Osteoblast (primary cell): ENCODE measurements around the gene EPHA8. TPM values are rescaled to one million over a fixed set of nuclear protein-coding genes. Genes with fewer than 3 reads are reported as not detected.

Experiments
- DNase-seq: peaks from one replicate; pipeline ENCODE4 v3.0.0; 2011; ENCODE audit warnings: low spot score, mixed read lengths; ENCODE audit not compliant: insufficient read length; ENCODE audit errors: missing footprints
- H2AFZ ChIP-seq: 2 replicates; pipeline ENCODE4 v1.6.0; 2011; ENCODE audit warnings: mild to moderate bottlenecking, low read length
- H3K27ac ChIP-seq: 2 replicates; pipeline ENCODE4 v1.5.1; 2011; ENCODE audit warnings: mild to moderate bottlenecking, low read depth, low read length, moderate library complexity
- H3K27me3 ChIP-seq: 2 replicates; pipeline ENCODE4 v1.6.0; 2012; ENCODE audit warnings: mild to moderate bottlenecking, control low read depth, inconsistent platforms, low read length, moderate library complexity; ENCODE audit not compliant: insufficient read depth
- H3K36me3 ChIP-seq: 2 replicates; pipeline ENCODE4 v1.5.1; 2011; ENCODE audit warnings: mild to moderate bottlenecking, low read length, control low read depth, moderate library complexity; ENCODE audit not compliant: insufficient read depth
- H3K4me1 ChIP-seq: 2 replicates; pipeline ENCODE4 v1.5.1; 2011; ENCODE audit warnings: mild to moderate bottlenecking, low read length, control low read depth, moderate library complexity; ENCODE audit not compliant: insufficient read depth
- H3K4me2 ChIP-seq: 2 replicates; pipeline ENCODE4 v1.6.0; 2011; ENCODE audit warnings: mild to moderate bottlenecking, low read length; ENCODE audit not compliant: insufficient read depth
- H3K4me3 ChIP-seq: fragments of 200-600 bp; sonication (generic); 3 replicates; pipeline ENCODE4 v1.5.1; 2012; ENCODE audit warnings: mild to moderate bottlenecking, low read length, inconsistent platforms; ENCODE audit not compliant: insufficient read depth
- H3K79me2 ChIP-seq: 2 replicates; pipeline ENCODE4 v1.6.0; 2012; ENCODE audit warnings: mild to moderate bottlenecking, low read length, control low read depth, inconsistent platforms; ENCODE audit not compliant: insufficient read depth
- H3K9me3 ChIP-seq: 2 replicates; pipeline ENCODE4 v1.5.1; 2011; ENCODE audit warnings: low read depth, low read length, control low read depth
- H4K20me1 ChIP-seq: 2 replicates; pipeline ENCODE4 v1.6.0; 2012; ENCODE audit warnings: mild to moderate bottlenecking, low read length, control low read depth; ENCODE audit not compliant: insufficient read depth
- total RNA-seq: library from RNA; depleted of rRNA; stranded (reverse); fragments of >200 nt; gene quantifications from 2 replicates; pipeline ENCODE4 v1.2.3, GENCODE V29; 2012
- TF ChIP-seq, protein P1 (sequence below): IDR thresholded peaks from 2 replicates; pipeline ENCODE4 v1.5.1; 2011; ENCODE audit warnings: mild to moderate bottlenecking, low read depth, low read length, moderate library complexity; ENCODE audit errors: extremely low read depth

The EPHA8 gene
- total RNA-seq, 1 donor = not detected

DNA sequence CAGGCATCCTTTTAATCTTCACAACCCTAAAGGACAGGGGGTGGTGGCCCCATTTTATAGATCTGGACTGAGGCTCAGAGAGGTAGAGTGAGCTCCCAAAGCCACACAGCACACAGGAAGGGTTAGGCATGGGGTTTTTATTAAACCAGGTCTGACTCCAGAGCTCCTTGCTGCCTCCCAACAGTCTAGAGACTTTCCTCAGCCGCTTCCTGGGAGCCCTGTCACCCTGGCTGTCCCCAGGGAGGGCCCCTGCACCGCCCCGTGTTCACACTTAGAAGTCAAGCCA, 8.0 kb upstream of the EPHA8 start:
- Histone ChIP-seq H3K4me1 (no peaks in the 10 kb centered on the region), H3K9me3 (no peaks in the 10 kb centered on the region), H4K20me1 (peaks cover 5% of the 10 kb centered on the region), H3K4me3 (no peak overlapping the region), H3K27ac (no peak overlapping the region), H3K4me2 (no peak overlapping the region), H3K36me3 (no peaks in the 10 kb centered on the region), H3K27me3 (peaks cover 56% of the 10 kb centered on the region), H3K79me2 (no peaks in the 10 kb centered on the region), H2AFZ (no peak overlapping the region)
- DNase-seq = peak; percentile 43
- TF ChIP-seq, protein P1, sequence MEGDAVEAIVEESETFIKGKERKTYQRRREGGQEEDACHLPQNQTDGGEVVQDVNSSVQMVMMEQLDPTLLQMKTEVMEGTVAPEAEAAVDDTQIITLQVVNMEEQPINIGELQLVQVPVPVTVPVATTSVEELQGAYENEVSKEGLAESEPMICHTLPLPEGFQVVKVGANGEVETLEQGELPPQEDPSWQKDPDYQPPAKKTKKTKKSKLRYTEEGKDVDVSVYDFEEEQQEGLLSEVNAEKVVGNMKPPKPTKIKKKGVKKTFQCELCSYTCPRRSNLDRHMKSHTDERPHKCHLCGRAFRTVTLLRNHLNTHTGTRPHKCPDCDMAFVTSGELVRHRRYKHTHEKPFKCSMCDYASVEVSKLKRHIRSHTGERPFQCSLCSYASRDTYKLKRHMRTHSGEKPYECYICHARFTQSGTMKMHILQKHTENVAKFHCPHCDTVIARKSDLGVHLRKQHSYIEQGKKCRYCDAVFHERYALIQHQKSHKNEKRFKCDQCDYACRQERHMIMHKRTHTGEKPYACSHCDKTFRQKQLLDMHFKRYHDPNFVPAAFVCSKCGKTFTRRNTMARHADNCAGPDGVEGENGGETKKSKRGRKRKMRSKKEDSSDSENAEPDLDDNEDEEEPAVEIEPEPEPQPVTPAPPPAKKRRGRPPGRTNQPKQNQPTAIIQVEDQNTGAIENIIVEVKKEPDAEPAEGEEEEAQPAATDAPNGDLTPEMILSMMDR = no peak

DNA sequence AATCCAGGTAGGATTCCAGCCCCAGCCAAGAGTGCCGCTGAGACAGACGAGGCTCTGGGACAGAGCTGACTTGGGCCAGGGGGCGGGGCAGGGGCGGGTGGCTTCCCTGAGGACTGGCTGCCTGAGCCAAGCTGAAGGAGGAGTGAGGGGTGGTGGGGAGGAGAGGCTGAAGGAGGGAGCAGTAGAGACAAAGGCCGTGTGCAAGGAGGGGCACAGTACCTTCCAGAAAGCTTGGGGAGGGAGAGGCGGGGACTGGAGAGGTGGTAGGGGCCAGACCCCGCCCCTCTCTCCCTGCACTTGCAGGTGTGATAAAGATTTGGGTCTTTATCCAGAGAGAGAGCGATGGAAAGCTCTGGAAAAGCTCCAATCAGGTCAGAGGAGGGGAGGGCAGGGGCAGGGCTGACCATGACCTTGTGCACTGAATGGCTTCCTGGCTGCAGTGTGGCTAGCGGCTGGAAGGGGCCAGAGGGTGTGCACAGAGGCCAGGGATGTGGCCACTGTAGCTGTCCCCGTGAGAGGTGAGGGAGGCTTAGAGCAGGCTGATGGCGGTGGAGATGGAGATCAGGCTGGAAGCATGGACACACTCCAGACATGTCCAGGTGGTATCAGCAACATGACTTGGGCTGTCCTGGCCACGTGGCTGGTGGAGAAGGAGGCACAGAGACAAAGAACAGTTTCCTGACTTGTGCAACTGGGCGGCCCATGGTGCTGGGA, 6.7 kb upstream of the EPHA8 start:
- Histone ChIP-seq H4K20me1 (peaks cover 5% of the 10 kb centered on the region), H3K36me3 (no peaks in the 10 kb centered on the region), H3K79me2 (no peaks in the 10 kb centered on the region), H3K4me1 (no peaks in the 10 kb centered on the region), H3K27me3 (peaks cover 65% of the 10 kb centered on the region), H3K4me2 (no peak overlapping the region), H3K9me3 (no peaks in the 10 kb centered on the region), H3K4me3 (no peak overlapping the region), H2AFZ (no peak overlapping the region), H3K27ac (no peak overlapping the region)
- TF ChIP-seq, protein P1 = no peak
- peak; percentile 42 for DNase-seq

DNA sequence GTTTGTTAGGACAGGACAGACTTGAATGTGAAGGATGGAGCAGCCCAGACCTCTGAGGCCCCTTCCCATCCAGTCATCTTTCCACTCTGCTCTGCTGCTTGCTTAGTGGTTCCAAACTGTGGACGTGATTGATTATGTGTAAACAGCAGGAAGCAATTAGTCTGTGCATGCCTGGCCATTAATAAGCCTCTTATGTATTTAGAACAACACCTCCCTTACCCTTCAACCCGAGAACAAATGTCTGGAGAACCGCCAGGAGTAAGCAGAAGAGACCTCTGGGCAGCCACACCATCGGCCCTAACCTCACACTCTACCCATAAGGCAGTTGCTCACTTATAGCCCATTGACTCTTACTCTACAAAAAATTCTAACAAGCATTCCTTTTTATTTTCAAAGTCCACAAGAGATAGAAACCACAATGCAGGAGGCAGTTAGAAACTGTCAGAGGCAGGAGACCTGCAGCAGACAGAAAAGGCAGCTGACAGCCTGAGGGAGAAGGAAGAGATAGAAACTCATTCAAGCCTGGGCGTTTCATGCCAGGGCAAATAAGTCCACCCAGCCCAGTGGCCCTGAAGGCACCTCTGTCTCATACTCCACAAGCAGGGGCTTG, 5.8 kb upstream of the EPHA8 start:
- DNase-seq = peak; percentile 68
- peaks cover 73% of the 10 kb centered on the region for H3K27me3 ChIP-seq
- H3K4me1 ChIP-seq = no peaks in the 10 kb centered on the region
- H3K79me2 ChIP-seq = no peaks in the 10 kb centered on the region
- H4K20me1 ChIP-seq = peaks cover 5% of the 10 kb centered on the region
- H3K27ac ChIP-seq = no peak overlapping the region
- TF ChIP-seq, protein P1 = no peak
- no peak overlapping the region for H2AFZ ChIP-seq
- no peak overlapping the region for H3K4me3 ChIP-seq
- H3K9me3 ChIP-seq = no peaks in the 10 kb centered on the region
- H3K4me2 ChIP-seq = no peak overlapping the region
- H3K36me3 ChIP-seq = no peaks in the 10 kb centered on the region

DNA sequence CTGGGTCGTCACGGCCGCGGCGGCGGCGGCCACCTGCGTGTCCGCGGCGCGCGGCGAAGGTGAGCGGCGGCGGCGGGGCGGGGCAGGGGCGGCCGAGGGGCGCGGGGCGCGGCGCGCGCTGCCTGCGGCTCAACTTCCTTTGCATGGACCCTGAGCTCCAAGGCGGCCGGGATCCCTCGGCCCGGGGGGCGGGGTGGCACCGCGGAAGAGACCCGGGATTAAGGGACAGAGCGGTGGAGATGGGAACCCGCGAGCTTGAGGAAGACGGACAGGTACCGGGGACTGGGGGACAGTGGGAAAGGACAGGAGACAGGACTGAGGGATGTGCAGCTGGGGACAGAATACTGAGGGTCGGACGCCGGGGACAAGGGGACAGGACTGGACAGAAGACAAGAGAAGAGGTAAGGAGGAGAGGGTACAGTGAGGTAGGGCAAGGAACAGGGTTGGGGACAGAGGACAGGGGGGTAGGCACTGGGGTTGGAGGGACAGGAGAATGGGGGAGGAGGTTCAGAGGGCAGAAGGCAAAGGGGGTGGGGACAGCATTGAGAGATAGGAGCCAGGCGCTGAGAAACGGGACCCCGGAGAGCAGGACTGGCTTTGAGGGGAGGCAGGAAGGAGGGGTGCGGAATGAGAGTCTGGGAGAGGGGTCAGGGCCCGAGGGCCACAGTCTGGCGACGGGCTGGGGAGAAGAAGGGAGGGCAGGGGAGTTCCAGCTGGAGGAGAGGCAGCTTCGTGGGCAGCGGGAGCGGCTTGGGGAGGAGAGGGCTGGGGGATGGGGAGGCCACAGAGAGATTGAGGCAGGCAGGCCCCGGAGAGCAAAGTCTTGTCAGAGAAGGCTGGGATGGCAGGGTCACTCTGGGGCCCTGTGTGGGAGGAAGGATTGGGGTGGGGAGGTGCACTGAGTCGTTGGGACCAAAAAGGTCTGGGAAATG, 648 bp downstream of the EPHA8 start:
- Histone ChIP-seq H3K27ac (no peak overlapping the region), H3K27me3 (peaks cover 59% of the 10 kb centered on the region), H3K9me3 (no peaks in the 10 kb centered on the region), H3K4me2 (no peak overlapping the region), H3K4me1 (no peaks in the 10 kb centered on the region), H3K36me3 (no peaks in the 10 kb centered on the region), H3K79me2 (no peaks in the 10 kb centered on the region), H2AFZ (no peak overlapping the region), H3K4me3 (no peak overlapping the region), H4K20me1 (peaks cover 3% of the 10 kb centered on the region)
- no peak for DNase-seq
- TF ChIP-seq, protein P1 = no peak
